Kidney epithelial cell (primary cell): Measurements from ENCODE around the gene ZNF221. TPM values are rescaled to one million over a fixed set of nuclear protein-coding genes. Genes with fewer than 3 reads are reported as not detected.
"Not testable (repeated sequence)": the region's sequence is repeated elsewhere in the genome, so short reads cannot be mapped to it uniquely, and the experiment has no call there.

Experiments used
- DNase-seq: peaks from one replicate; pipeline ENCODE4 v3.0.0-alpha.2; 2010; ENCODE audit warnings: low read depth
- H3K27me3 ChIP-seq: 2 replicates; pipeline ENCODE4 v1.6.0; 2011; ENCODE audit warnings: low read length; ENCODE audit not compliant: control insufficient read depth, insufficient read depth
- H3K36me3 ChIP-seq: 2 replicates; pipeline ENCODE4 v1.5.1; 2011; ENCODE audit warnings: low read length; ENCODE audit not compliant: control insufficient read depth, insufficient read depth
- H3K4me3 ChIP-seq: 2 replicates; pipeline ENCODE4 v1.5.1; 2011; ENCODE audit warnings: low read depth, mild to moderate bottlenecking, control low read depth, low read length
- CTCF ChIP-seq: IDR thresholded peaks from 2 replicates; pipeline ENCODE4 v1.5.1; 2011; ENCODE audit warnings: mild to moderate bottlenecking, moderate library complexity, low read length, control low read depth, inconsistent platforms; ENCODE audit not compliant: insufficient read depth, poor library complexity, severe bottlenecking
- total RNA-seq: library from RNA; depleted of rRNA; stranded (reverse); fragments of >200 nt; gene quantifications from 2 replicates; pipeline ENCODE4 v1.2.3, GENCODE V29; 2015

ZNF221 gene
- total RNA-seq, 1 donor from 2014 or later, result 6.1 TPM

- TF ChIP-seq CTCF, result no peak
- Histone ChIP-seq H3K27me3 (no peaks in the 10 kb centered on the region), H3K4me3 (no peak overlapping the region), H3K36me3 (no peaks in the 10 kb centered on the region)
- DNase-seq, result no peak
Measured at GRCh38 chr19:43941209-43941608, 9.8 kb upstream of the ZNF221 start.

DNA sequence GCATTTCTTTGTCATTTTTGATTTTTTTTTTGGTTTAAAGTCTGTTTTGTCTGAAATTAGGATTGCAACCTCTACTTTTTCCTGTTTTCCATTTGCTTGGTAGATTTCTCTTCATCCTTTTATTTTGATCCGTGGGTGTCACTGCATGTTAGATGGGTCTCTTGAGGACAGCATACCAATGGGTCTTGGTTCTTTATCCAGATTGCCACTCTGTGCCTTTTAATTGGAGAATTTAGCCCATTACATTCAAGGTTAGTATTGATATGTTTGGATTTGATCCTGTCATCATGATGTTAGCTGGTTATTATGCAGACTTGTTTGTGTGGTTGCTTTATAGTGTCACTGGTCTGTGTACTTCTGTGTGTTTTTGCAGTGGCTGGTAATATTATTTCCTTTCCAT, 3.6 kb upstream of the ZNF221 start:
- not testable (repeated sequence) for DNase-seq, H3K27me3 ChIP-seq, H3K4me3 ChIP-seq, H3K36me3 ChIP-seq

DNA sequence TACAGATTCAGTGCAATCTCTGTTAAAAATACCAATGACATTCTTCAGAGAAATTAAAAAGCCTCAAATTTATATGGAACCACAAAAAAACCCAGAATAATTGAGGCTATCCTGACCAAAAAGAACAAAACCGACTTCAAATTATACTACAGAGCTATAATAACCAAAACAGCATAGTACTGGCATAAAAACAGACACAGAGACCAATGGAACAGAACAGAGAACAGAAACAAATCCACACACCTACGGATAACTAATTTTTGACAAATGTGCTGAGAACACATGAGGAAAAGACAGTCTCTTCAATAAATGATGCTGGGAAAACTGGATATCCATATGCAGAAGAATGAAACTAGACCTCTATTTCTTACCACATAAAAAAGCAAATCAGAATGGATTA, 1.2 kb upstream of the ZNF221 start:
- H3K27me3 ChIP-seq, H3K36me3 ChIP-seq, DNase-seq, H3K4me3 ChIP-seq: not testable (repeated sequence)

DNA sequence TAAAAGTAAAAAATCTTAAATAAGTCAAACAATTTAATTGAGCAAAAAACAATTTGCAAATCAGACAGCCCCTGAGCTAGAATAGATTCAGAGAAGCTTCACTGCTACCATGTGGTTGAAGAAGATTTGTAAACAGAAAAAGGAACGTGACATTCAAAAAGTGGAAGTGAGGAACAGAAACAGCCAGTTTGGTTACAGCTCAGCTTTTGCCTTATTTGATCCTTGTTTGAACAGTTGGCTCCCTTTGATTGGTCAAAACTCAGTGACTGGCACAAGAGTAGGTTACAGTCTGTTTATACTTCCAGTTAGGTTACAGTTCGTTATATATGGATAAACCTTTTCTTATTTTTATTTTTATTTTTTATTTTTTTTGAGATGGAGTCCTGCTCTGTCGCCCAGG, 5.8 kb downstream of the ZNF221 start:
- no peaks in the 10 kb centered on the region for H3K36me3 ChIP-seq
- no peak for TF ChIP-seq CTCF
- H3K27me3 ChIP-seq, result no peaks in the 10 kb centered on the region
- no peak for DNase-seq
- no peak overlapping the region for H3K4me3 ChIP-seq

DNA sequence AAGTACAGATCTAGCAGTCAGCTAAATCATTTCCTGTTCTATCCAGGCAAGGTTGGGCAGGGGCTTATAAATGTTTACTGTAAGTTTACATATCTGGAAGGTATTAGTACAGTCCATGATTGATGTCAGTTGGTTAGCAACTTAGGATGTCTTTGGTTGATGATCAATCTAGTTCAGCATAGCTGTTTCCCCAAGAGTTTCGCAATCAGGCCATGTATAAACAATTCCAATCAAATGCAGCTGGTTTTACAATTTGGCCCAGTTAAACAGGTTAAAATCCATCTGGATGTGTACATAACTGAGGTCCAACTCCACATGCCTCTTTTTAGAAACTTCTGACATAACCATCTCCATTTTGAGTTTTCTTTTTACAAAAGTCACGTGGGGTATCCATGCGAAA, 6.9 kb downstream of the ZNF221 start:
- H3K36me3 ChIP-seq, result no peaks in the 10 kb centered on the region
- no peak for DNase-seq
- no peak for TF ChIP-seq CTCF
- H3K4me3 ChIP-seq, result no peak overlapping the region
- no peaks in the 10 kb centered on the region for H3K27me3 ChIP-seq

GRCh38 chr19:43960411-43960810, 9.4 kb downstream of the ZNF221 start:
- Histone ChIP-seq H3K27me3 (no peaks in the 10 kb centered on the region), H3K36me3 (peaks cover 2% of the 10 kb centered on the region), H3K4me3 (no peak overlapping the region)
- no peak for DNase-seq
- TF ChIP-seq CTCF, result no peak

DNA sequence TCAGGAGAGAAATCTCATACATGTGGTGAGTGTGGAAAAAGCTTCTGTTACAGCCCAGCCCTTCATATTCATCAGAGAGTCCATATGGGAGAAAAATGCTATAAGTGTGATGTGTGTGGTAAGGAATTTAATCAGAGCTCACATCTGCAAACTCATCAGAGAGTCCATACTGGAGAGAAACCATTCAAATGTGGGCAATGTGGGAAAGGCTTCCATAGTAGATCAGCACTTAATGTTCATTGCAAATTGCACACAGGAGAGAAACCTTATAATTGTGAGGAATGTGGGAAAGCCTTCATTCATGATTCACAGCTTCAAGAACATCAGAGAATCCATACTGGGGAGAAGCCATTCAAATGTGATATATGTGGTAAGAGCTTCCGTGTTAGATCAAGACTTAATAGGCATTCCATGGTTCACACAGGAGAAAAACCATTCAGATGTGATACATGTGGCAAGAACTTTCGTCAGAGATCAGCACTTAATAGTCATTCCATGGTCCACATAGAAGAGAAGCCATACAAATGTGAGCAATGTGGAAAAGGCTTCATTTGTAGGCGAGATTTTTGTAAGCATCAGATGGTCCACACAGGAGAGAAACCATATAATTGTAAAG, 15.2 kb downstream of the ZNF221 start:
- DNase-seq, result no peak
- Histone ChIP-seq H3K36me3 (peaks cover 4% of the 10 kb centered on the region), H3K27me3 (no peaks in the 10 kb centered on the region), H3K4me3 (no peak overlapping the region)
- TF ChIP-seq CTCF, result no peak
